ENCODE measurements around the gene GALNT18.

DNA sequence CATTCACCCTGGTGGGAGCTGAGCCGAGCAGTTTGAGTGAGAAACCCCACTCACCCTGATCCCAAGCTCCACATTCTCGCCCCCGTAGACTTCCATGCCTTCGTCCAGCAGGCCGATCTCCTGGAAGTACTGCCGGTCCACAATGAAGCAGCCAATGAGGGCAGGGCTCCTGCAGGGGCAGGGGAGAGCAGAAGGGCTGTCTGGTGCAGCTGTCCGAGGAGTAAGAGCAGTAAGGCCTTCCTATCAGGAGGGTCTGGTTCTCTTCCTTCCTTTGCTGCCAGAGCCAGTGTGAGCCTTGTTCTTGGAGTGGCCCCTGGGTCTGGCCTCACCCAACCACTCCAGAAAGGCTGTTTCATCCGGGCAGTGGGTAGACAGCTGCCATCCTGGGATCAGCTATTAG, 249.3 kb downstream of the GALNT18 start:
- TF ChIP-seq, protein P1, sequence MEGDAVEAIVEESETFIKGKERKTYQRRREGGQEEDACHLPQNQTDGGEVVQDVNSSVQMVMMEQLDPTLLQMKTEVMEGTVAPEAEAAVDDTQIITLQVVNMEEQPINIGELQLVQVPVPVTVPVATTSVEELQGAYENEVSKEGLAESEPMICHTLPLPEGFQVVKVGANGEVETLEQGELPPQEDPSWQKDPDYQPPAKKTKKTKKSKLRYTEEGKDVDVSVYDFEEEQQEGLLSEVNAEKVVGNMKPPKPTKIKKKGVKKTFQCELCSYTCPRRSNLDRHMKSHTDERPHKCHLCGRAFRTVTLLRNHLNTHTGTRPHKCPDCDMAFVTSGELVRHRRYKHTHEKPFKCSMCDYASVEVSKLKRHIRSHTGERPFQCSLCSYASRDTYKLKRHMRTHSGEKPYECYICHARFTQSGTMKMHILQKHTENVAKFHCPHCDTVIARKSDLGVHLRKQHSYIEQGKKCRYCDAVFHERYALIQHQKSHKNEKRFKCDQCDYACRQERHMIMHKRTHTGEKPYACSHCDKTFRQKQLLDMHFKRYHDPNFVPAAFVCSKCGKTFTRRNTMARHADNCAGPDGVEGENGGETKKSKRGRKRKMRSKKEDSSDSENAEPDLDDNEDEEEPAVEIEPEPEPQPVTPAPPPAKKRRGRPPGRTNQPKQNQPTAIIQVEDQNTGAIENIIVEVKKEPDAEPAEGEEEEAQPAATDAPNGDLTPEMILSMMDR (conservative IDR thresholded peaks at IDR 0.05; ENCODE audit: low read depth in 2 of 2): no peak
- TF ChIP-seq EZH2 (IDR thresholded peaks at IDR 0.05; ENCODE audit: low read depth, unreplicated experiment) (no peak), POLR2AphosphoS5 (IDR thresholded peaks at IDR 0.05; ENCODE audit: low read depth) (no peak), ZNF331 (CRISPR knock-in tag; IDR thresholded peaks at IDR 0.05; ENCODE audit: low read depth) (no peak), JUNB (IDR thresholded peaks at IDR 0.05; ENCODE audit: unreplicated experiment) (no peak), CREB1 (CRISPR knock-in tag; IDR thresholded peaks at IDR 0.05; ENCODE audit: low read depth) (no peak), EZH2phosphoT487 (IDR thresholded peaks at IDR 0.05; ENCODE audit: unreplicated experiment) (no peak), NANOG (IDR thresholded peaks at IDR 0.05; ENCODE audit: borderline replicate concordance) (no peak)
- TF ChIP-seq, protein P2, sequence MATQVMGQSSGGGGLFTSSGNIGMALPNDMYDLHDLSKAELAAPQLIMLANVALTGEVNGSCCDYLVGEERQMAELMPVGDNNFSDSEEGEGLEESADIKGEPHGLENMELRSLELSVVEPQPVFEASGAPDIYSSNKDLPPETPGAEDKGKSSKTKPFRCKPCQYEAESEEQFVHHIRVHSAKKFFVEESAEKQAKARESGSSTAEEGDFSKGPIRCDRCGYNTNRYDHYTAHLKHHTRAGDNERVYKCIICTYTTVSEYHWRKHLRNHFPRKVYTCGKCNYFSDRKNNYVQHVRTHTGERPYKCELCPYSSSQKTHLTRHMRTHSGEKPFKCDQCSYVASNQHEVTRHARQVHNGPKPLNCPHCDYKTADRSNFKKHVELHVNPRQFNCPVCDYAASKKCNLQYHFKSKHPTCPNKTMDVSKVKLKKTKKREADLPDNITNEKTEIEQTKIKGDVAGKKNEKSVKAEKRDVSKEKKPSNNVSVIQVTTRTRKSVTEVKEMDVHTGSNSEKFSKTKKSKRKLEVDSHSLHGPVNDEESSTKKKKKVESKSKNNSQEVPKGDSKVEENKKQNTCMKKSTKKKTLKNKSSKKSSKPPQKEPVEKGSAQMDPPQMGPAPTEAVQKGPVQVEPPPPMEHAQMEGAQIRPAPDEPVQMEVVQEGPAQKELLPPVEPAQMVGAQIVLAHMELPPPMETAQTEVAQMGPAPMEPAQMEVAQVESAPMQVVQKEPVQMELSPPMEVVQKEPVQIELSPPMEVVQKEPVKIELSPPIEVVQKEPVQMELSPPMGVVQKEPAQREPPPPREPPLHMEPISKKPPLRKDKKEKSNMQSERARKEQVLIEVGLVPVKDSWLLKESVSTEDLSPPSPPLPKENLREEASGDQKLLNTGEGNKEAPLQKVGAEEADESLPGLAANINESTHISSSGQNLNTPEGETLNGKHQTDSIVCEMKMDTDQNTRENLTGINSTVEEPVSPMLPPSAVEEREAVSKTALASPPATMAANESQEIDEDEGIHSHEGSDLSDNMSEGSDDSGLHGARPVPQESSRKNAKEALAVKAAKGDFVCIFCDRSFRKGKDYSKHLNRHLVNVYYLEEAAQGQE (IDR thresholded peaks at IDR 0.05; ENCODE audit: unreplicated experiment): no peak
- TF ChIP-seq, protein P3, sequence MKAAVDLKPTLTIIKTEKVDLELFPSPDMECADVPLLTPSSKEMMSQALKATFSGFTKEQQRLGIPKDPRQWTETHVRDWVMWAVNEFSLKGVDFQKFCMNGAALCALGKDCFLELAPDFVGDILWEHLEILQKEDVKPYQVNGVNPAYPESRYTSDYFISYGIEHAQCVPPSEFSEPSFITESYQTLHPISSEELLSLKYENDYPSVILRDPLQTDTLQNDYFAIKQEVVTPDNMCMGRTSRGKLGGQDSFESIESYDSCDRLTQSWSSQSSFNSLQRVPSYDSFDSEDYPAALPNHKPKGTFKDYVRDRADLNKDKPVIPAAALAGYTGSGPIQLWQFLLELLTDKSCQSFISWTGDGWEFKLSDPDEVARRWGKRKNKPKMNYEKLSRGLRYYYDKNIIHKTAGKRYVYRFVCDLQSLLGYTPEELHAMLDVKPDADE (IDR thresholded peaks at IDR 0.05): no peak
